Right forelimb (tissue), 1 donor: ENCODE results near the gene CPOX.

ENCODE experiments used
- DNase-seq: peaks from one replicate; pipeline ENCODE4 v3.0.0-alpha.2; 2018

CPOX gene

GRCh38 chr3:98594628-98595324, 1.4 kb upstream of the CPOX start:
- no peak for DNase-seq

DNA sequence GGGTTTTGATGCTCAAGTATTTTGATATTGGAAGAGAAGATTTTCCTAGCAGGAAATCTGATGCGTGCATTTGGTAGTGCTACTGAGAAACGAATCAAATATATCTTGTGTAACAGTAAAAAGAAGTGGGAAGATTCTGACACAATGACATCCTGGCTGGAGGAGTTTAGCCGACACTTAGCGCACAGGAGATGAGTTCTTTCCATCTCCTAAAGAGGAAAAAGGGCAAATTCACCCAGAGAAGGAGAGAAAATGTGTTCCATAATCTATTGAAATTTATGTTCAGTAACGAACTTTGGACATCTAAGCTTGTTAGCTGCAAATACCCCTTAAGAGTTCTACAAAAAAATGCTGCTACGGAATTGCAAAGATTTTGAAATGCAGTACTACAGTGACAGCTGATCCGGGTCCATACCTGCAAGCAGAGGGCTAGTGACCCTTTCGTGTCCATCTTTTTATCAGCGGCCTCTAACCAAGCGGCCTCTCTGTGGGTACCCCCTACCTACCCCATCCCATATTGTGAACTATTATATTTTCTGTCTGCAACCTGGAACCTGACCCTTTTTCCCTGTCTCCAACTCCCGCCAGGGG, 971 bp downstream of the CPOX start:
- DNase-seq = no peak

GRCh38 chr3:98589331-98590036, 3.9 kb downstream of the CPOX start:
- DNase-seq = no peak

DNA sequence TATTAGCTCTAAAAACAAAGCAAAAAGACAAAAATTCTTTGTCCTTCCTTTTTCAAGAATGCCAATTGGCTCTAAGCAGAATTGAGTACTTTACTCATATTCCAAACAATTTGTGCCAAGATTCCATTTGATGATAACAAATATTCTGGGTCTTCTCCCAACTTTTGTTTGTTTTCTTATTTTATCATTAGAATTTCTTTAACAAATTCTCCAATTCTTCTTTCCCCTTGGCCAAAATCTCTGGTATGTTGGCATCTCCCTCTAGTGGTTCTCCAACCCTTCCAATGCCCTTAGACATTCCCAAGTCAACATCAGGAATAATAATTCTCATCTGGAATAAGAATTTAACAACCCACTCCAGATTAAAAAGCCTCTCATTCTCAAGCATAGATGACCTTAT, 5.3 kb downstream of the CPOX start:
- no peak for DNase-seq

DNA sequence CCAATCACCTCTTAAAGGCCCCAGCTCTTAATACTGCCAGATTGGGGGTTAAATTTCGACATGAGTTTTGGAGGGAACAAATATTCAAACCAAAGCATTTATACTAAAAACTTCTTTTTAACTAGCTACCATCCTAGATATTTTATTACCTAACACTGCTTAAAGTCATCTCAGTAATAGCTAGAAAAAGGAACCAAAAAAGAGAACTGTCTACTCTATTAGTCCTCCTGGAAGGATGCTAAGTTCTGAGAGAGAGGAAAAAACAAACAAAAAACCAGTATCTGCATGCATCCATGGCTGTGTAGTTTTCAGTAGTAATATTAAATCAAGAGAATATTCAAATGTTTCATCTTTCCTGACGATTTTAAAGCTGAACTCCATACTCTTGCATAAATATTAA, 5.8 kb downstream of the CPOX start:
- DNase-seq = no peak

DNA sequence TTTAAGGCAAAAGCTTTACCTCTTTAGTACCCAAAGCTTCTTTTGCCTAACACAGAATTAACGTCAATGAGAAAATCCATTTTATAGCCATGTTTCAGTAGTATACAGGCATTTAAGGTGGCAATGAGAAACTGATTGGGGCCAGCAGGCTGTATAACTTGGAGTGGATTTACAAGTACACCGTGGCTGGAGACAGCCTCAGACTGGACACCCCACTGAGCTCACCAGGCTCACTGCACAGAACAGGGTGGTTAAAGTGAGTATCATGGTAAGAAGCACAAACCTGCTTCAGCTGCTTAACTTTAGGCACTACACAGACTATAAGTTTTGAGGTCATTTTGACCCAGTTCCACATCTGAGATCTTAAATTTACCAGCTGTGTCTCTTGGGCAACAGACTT, 8.9 kb downstream of the CPOX start:
- no peak for DNase-seq

DNA sequence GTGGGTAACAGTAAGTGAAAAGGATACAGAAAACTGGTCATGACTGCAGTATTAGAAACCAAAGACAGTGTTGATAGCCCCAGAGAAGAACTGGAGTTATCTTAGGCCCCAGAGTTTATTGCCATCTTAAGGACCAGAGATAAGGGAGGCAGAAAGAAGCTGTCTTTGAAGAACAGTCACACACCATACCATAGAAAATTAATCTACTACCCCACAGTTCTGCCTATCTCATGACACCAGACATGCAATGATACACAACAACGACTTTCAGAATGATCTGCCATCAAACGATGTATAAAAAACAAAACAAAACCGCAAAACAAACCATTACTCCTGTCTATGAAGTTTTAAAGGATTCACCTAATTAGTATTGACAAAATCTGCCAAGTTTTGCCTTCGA, 9.6 kb downstream of the CPOX start:
- DNase-seq = no peak

DNA sequence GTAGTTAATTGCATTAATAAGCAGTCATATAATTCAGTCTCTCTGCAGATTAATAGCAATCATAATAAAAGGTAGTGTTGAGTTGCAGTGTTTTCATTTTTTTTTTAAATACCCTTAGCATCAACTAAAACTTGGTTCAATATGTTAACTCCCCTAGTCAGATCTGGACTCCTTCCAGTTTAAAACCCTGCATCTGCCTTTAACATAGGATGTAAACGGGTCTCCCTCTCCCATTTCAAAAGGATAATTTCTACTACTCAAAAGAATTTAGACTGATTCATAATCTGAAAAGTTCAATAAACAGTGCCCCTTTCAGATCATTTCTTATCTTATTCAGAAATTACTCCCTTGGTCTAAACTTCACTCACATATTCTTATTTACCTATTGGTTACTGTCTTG, 11.4 kb downstream of the CPOX start:
- DNase-seq = no peak

- no peak for DNase-seq
These were observed 11.9 kb downstream of the CPOX start for GRCh38 chr3:98581474-98581873.

GRCh38 chr3:98580401-98581386, 12.7 kb downstream of the CPOX start:
- DNase-seq = no peak

DNA sequence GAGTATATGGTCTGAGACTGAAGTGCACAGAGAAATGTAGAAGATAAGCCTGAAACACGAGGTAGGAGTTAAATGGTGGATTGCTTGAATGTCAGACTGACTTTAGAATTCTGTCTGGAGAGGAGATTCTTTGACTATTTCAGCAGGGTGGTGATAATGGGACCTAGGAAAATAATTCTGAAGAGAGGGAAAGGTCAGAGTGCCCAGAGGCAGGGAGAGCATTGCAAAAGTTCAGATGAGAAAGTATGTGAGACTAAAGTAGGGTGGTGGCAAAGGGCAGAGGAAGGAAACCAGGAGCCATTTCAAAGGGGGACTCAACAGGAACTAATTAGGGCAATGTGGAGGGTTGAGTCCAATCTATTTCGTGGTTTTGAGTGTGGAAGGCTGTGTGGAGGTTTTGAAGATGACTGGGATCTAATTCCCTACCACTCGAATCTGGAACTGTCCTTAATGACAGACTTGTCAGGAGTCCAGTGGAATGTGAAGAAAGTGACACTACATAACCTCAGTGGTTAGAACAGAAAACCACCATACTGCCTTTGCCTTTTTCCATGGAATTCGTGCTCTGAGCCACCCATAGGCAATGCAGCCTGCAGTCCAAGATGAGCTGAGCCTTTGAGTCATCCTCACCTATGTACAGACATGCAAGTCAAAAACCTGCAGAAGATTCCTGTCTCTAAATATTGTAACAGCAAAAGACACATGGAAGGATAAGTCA, 16.1 kb downstream of the CPOX start:
- DNase-seq = no peak

- DNase-seq = no peak
These were observed 19.3 kb downstream of the CPOX start for GRCh38 chr3:98574132-98574531.

DNA sequence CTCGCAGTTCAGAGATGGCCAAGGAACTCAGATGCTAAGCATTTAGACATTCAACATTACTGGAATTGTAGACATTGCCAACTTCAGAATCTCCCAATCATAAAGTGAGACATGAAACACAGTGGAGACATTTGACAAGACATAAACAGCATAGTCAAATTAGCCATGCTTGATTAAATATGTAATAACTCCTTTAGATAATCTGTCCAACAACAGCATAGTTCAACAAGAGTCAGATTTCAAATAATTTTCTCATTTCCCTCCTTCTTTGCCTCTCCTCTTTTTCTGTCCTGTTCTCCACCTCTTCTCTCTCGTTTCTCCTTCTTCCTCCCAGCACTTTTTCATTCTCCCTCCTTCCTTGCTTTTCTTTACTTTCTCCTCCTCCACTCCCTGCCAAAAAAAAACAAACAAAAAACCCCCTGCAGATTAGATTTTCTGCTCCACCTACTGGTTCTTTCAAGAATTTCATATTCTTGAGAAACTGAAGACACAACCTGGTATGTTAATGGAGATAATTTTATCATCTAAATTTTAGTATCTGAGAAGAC, 20.2 kb downstream of the CPOX start:
- no peak for DNase-seq

GRCh38 chr3:98568402-98568801, 25.0 kb downstream of the CPOX start:
- no peak for DNase-seq

- no peak for DNase-seq
These were observed 25.6 kb downstream of the CPOX start for GRCh38 chr3:98567666-98568270.

GRCh38 chr3:98565843-98566242, 27.6 kb downstream of the CPOX start:
- no peak for DNase-seq

- no peak for DNase-seq
These were observed 28.2 kb downstream of the CPOX start for GRCh38 chr3:98565237-98565643.

- DNase-seq = no peak
These were observed 29.0 kb downstream of the CPOX start for GRCh38 chr3:98564282-98565005.

DNA sequence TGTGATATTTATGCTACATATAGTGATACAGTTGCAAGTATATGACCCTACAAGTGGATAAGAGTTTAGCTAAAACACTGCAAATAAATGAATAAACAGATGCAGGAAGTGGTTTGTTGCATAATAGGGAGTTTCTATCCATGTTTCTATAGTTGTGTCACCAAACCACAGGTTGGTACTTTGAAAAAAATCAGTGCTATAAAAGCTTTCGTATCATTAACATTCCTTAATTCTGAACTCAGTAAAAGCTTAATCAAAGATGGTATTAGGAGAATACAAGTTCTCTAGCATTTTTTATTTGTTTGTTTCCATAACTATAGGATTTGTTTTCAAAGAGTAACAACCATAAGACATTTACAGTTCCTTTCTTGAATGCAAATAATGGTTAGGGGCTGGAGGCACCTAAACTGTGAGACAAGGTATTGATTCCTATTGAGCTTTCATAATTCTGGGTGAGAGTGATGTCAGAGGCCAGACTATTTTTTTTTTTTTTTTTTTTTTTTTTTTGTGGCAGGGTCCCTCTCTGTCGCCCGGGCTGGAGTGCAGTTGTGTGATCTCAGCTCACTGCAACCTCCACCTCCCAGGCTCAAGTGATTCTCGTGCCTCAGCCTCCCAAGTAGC, 29.6 kb downstream of the CPOX start:
- no peak for DNase-seq

GRCh38 chr3:98561727-98562521, 31.5 kb downstream of the CPOX start:
- DNase-seq = no peak
